Upper lobe of right lung (tissue), 1 donor: ENCODE measurements around the gene INPP5A. TPM values are rescaled to one million over a fixed set of nuclear protein-coding genes. Genes with fewer than 3 reads are reported as not detected.

Source experiments
- ATAC-seq: fragments of 200-7000 bp; cut with Tn5 transposase; one replicate; pipeline ENCODE4 v1.9.1; 2020; ENCODE audit warnings: mild to moderate bottlenecking, moderate library complexity
- DNase-seq: peaks from one replicate; pipeline ENCODE4 v3.0.0-alpha.2; 2020
- H3K27ac ChIP-seq: fragments of 200-600 bp; one replicate; pipeline ENCODE4 v1.8.0; 2022
- H3K27me3 ChIP-seq: fragments of 200-600 bp; one replicate; pipeline ENCODE4 v1.8.0; 2022; ENCODE audit warnings: mild to moderate bottlenecking
- H3K36me3 ChIP-seq: fragments of 200-600 bp; one replicate; pipeline ENCODE4 v1.8.0; 2022
- H3K4me1 ChIP-seq: fragments of 200-600 bp; one replicate; pipeline ENCODE4 v1.8.0; 2022
- H3K4me3 ChIP-seq: fragments of 200-600 bp; one replicate; pipeline ENCODE4 v1.8.0; 2022; ENCODE audit warnings: mild to moderate bottlenecking
- H3K9me3 ChIP-seq: fragments of 200-600 bp; one replicate; pipeline ENCODE4 v1.8.0; 2022
- intact Hi-C: fragments of 100-400 bp; cut with DNase I; formaldehyde crosslinking; loops from one replicate; pipeline ENCODE4 v1.11.0; 2022
- total RNA-seq: library from RNA; stranded (reverse); fragmentation: NEBNext Ultra II Directional; extraction: Animal tissue kit (Norgen Biotek cat#: 25700); gene quantifications from one replicate; pipeline ENCODE4 v1.2.1, GENCODE V29; 2021
- TF ChIP-seq, protein P1 (sequence below): fragments of 200-600 bp; IDR thresholded peaks from one replicate; pipeline ENCODE4 v1.8.0; 2022; ENCODE audit warnings: antibody characterized with exemption
- donor health status: DM: no; HTN: yes; CAD: no; lungs with severe emphysema.

INPP5A gene
- total RNA-seq, 1 donor from 2014 or later: 38.3 TPM

DNA sequence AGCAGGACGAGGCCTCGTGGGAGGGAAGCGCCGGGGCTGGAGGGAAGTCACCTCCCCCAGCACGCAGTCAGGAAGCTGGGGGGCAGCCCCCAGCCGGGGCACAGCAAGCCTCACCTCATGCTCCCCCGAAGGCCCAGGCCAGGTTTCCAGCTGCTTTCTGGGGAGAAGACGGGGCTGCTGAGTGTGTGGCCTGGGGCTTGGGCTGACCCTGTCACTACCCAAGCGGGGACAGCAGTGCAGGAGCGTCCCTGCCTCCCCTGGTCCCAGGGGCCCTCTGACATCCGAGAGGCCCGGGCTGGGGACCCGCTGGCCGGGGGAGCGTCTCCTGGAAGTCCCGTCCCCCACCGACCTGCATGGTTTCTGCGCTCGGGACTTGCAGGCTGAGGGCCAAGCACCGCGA is 268.0 kb downstream of the INPP5A start:
- DNase-seq: no peak
- Histone ChIP-seq H3K36me3 (no peaks in the 10 kb centered on the region), H3K27me3 (peaks cover 6% of the 10 kb centered on the region)

DNA sequence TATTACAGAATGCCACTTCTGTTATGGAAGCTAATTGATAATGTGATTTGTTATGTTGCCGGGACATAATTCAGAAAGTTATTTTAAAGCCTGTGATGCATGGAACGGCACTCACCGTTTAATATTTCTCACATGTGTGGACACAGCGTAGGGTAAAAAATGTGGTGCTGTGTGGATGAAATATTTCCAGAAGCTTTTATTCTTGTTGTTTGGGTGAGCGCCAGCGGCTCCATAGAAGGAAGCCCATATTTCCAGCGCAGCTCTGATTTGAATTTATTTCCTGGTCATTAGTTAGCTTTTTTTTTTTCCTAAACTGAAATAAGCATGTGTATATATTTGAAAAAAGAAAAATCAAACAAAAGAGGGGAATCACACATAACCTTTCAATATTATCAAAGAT is 268.5 kb downstream of the INPP5A start:
- peaks cover 6% of the 10 kb centered on the region for H3K27me3 ChIP-seq
- DNase-seq (no peak), ATAC-seq (no peak)
- intact Hi-C loops: no loop called here
- TF ChIP-seq, protein P1, sequence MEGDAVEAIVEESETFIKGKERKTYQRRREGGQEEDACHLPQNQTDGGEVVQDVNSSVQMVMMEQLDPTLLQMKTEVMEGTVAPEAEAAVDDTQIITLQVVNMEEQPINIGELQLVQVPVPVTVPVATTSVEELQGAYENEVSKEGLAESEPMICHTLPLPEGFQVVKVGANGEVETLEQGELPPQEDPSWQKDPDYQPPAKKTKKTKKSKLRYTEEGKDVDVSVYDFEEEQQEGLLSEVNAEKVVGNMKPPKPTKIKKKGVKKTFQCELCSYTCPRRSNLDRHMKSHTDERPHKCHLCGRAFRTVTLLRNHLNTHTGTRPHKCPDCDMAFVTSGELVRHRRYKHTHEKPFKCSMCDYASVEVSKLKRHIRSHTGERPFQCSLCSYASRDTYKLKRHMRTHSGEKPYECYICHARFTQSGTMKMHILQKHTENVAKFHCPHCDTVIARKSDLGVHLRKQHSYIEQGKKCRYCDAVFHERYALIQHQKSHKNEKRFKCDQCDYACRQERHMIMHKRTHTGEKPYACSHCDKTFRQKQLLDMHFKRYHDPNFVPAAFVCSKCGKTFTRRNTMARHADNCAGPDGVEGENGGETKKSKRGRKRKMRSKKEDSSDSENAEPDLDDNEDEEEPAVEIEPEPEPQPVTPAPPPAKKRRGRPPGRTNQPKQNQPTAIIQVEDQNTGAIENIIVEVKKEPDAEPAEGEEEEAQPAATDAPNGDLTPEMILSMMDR: no peak
- no peak overlapping the region for H3K4me3 ChIP-seq
- H3K9me3 ChIP-seq: no peaks in the 10 kb centered on the region
- no peaks in the 10 kb centered on the region for H3K36me3 ChIP-seq
- H3K27ac ChIP-seq: no peak overlapping the region
- H3K4me1 ChIP-seq: no peaks in the 10 kb centered on the region

More for the DNA sequence above, 268.0 kb downstream of the INPP5A start:
- Histone ChIP-seq H3K27ac (no peak overlapping the region), H3K4me3 (no peak overlapping the region), H3K9me3 (no peaks in the 10 kb centered on the region), H3K4me1 (no peaks in the 10 kb centered on the region)
- ATAC-seq: no peak
- TF ChIP-seq, protein P1: no peak
- intact Hi-C loops: no loop called here

DNA sequence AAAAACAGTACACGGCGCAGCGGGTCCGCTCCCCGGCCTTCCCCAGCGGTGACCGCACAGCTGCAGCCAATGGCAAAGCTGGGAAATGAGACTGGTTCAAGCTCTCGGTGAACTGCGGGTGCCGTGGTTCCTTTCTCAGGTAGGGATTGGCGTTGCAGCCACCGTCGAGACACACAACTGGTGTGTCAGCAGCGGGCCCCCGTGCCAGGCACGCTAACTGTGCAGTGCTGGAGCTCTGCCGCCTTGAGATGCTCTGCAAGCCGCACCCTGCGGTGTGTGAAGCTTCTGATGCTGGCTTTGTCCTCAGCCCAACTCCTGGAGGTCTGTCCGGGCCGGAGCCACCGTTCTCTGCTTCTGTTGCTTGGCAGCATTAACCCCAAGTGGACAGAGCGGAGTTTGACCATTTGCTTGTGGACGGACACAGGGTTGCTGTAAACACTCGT is 269.0 kb downstream of the INPP5A start:
- TF ChIP-seq, protein P1: no peak
- intact Hi-C loops: no loop called here
- Histone ChIP-seq H3K4me1 (no peaks in the 10 kb centered on the region), H3K9me3 (no peaks in the 10 kb centered on the region), H3K4me3 (no peak overlapping the region), H3K36me3 (no peaks in the 10 kb centered on the region), H3K27ac (no peak overlapping the region), H3K27me3 (peaks cover 6% of the 10 kb centered on the region)
- DNase-seq (no peak), ATAC-seq (no peak)

DNA sequence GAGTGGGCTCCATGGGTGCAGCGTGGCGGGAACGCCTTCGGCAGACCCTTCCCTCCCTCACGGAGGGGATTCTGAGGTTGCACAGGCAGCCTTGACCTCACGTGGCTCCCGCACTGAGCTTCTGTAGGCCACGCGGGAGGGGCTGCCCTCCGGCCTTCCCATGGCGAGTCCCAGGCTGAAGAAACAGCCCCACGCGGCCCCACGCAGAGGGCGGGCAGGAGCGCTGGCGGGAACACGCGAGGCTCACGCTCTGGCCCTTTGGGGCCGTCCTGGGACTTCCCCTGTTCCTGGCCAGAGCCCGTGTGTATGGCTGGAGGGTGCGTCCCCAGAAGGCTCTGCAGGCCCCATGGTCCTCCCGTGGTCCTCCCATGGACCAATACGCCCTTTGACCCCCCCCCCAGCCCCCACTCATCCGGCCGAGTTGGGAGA is 270.0 kb downstream of the INPP5A start:
- Histone ChIP-seq H3K36me3 (no peaks in the 10 kb centered on the region), H3K4me3 (no peak overlapping the region), H3K27ac (no peak overlapping the region), H3K27me3 (peaks cover 9% of the 10 kb centered on the region), H3K4me1 (no peaks in the 10 kb centered on the region), H3K9me3 (no peaks in the 10 kb centered on the region)
- TF ChIP-seq, protein P1: no peak
- DNase-seq (no peak), ATAC-seq (no peak)
- intact Hi-C loops: no loop called here

DNA sequence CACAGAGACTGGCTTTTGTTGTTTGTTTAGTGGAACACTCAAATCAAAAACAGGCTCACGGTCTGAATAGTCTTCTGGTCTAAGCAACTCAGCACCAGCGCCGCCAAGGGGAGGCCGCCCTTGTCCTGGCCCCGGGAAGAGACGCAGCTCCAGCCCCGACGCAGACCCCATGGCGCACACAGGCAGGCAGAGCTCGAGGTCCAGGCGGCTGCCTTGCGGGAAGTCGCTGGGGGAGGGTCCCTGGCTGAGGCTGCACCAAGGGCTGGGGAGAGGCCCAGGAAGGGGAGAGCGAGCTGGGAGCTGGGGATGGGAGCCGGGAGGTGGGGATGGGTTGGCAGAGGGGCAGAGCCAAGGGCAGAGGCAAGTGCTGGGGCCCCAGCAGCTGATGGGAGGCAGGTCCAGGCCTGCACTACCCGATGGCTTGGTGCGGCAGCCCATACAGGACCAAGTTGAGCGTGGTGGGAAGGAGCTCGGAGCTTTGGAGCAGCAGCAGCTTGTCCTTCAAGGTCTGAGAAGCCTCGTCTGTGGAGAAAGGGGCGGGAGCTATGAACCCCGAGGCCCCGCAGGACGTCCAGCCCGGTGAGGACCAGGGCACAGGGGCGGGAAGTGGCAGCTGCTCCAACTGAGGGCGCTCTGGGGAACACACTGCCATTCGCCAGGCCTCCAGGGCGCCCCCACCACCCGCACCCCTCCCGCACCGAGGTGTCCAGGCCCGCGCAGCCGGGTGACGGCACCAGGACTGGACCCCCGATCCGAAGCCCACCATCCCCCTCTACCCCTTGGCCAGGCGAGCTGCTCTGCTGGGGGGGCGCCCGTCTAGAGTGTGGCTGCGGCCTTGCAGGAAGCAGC is 271.0 kb downstream of the INPP5A start:
- no peak for DNase-seq
- H3K36me3 ChIP-seq: no peaks in the 10 kb centered on the region
- H3K4me3 ChIP-seq: no peak overlapping the region
- TF ChIP-seq, protein P1: no peak
- intact Hi-C loops: no loop called here
- no peak overlapping the region for H3K27ac ChIP-seq
- no peaks in the 10 kb centered on the region for H3K9me3 ChIP-seq
- peaks cover 9% of the 10 kb centered on the region for H3K27me3 ChIP-seq
- no peaks in the 10 kb centered on the region for H3K4me1 ChIP-seq
- ATAC-seq: no peak
